IMR-90 (cell line): Measurements from ENCODE around the gene SERPINA6.

Experiments
- BHLHE40 ChIP-seq: fragments of 150-350 bp; IDR thresholded peaks from 2 replicates; pipeline ENCODE4 v1.6.1; 2016; ENCODE audit warnings: mild to moderate bottlenecking, low read depth, low read length
- CTCF ChIP-seq: conservative IDR thresholded peaks from 2 replicates; pipeline ENCODE4 v1.5.1; 2012; ENCODE audit warnings: mild to moderate bottlenecking, low read depth, low read length, improper control_type of control experiment
- RAD21 ChIP-seq: IDR thresholded peaks from 2 replicates; pipeline ENCODE4 v1.6.1; 2012; ENCODE audit warnings: low read length, improper control_type of control experiment
- RFX5 ChIP-seq: IDR thresholded peaks from 2 replicates; pipeline ENCODE4 v1.8.0; 2012; ENCODE audit warnings: low read depth, mild to moderate bottlenecking, low read length, moderate library complexity
- USF2 ChIP-seq: fragments of 150-350 bp; IDR thresholded peaks from 2 replicates; pipeline ENCODE4 v1.6.1; 2017; ENCODE audit warnings: mild to moderate bottlenecking, antibody characterized with exemption, low read length, low read depth

GRCh38 chr14:94370524-94370910 is 47.4 kb upstream of the SERPINA6 start:
- TF ChIP-seq CTCF = no peak
- TF ChIP-seq USF2 = no peak
- no peak for TF ChIP-seq BHLHE40
- no peak for TF ChIP-seq RFX5
- TF ChIP-seq RAD21 = no peak
